ENCODE data around the gene CIAO2A.

The CIAO2A gene

GRCh38 chr15:64048781-64049460, 44.7 kb downstream of the CIAO2A start:
- no peak for DNase-seq (ENCODE audit: insufficient read length, low spot score)
- no peak for TF ChIP-seq POLR2A (IDR thresholded peaks at IDR 0.05; ENCODE audit: low read depth, low read length)
- no peak for FAIRE-seq

DNA sequence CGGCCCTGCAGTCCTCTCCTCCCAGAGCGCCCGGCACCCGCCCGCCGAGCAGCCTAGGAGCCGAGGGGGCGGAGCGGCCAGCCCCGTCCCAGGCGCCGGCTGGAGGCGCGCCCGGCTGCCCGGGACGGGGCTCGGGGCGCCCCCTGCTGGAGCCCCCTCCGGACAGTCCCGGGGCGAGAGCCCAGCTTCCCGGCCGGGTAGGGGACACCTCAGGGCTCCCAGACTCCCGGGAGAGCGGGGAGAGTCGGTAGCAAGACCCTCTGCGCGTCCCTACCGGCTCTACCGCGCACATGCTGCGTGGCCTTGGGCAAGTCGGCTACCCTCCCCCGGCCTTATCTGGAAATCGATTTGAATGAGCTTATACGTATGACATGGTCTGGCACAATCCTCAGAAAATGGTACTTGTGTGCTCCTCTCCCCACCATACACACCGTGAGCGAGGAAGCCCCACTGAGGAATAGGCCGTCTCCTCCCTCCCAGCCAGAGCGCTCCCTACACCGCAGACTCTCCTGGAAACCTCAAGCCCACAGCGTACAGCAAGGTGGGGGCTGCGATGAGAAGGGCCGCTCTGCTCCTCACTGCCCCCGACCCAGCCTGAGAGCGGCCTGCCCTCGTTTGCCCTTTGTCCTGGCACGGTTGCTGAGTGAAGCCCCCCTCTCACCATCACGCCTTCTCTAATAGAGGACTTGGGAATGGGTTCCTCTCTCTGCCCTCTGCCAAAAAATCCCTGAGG, 47.1 kb downstream of the CIAO2A start, which contains the start of gene DAPK2:
DAPK2 (minus strand) TSS at position 65 of the 733 bp plus-strand sequence. CDS start 6,224 bp downstream, outside the sequence.
- FAIRE-seq (no peak), DNase-seq (ENCODE audit: insufficient read length, low spot score) (peak; percentile 70)
- 0 out of 2 replicates have a peak, but pooled peaks have one; percentile 18 for TF ChIP-seq POLR2A (IDR thresholded peaks at IDR 0.05; ENCODE audit: low read depth, low read length)

DNA sequence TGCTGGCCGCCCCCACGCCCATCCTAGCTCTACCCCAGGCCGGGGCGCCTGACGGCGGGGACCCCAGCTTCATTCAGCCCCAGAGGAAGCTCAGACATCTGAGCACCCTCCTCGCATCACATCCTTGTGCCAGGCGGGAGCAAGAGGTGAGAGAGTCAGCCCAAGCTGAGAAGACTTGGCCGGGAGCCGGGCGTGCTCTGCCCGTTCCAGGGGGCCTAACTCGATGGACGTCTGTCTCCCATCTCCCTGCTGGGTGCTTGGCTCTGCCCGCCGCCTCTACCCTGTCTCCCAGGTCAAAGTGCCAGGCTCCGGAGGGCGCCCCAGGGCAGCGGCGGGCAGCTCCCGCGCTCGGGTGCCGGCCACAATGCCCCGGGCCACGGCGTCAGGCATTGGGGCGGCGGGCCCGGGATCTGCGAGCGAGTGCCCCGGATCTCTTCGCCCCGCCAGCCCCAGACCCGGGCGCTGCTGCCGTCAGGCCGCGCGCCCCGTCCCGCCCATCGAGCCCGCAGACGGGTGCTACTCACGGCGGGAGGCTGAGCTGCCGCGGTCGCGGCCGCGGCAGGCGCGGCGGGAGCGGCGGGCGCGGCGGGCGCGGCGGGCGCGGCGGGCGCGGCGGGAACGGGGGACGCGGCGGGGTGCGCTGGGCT, 47.7 kb downstream of the CIAO2A start:
- TF ChIP-seq POLR2A (IDR thresholded peaks at IDR 0.05; ENCODE audit: low read depth, low read length) = no peak; the same call in 1 of the 2 replicates
- DNase-seq (ENCODE audit: insufficient read length, low spot score) = no peak
- FAIRE-seq = no peak

GRCh38 chr15:64045101-64045435, 48.6 kb downstream of the CIAO2A start:
- no peak for TF ChIP-seq POLR2A (IDR thresholded peaks at IDR 0.05; ENCODE audit: low read depth, low read length)
- DNase-seq (ENCODE audit: insufficient read length, low spot score) = no peak
- FAIRE-seq = no peak

GRCh38 chr15:64044300-64045100, 49.1 kb downstream of the CIAO2A start:
- FAIRE-seq (no peak), DNase-seq (ENCODE audit: insufficient read length, low spot score) (no peak)
- no peak for TF ChIP-seq POLR2A (IDR thresholded peaks at IDR 0.05; ENCODE audit: low read depth, low read length)

GRCh38 chr15:64038878-64039610, 54.6 kb downstream of the CIAO2A start:
- DNase-seq (ENCODE audit: insufficient read length, low spot score) = no peak
- FAIRE-seq = no peak
- TF ChIP-seq POLR2A (IDR thresholded peaks at IDR 0.05; ENCODE audit: low read depth, low read length) = no peak

- no peak for TF ChIP-seq POLR2A (IDR thresholded peaks at IDR 0.05; ENCODE audit: low read depth, low read length)
- DNase-seq (ENCODE audit: insufficient read length, low spot score) = no peak
- FAIRE-seq = no peak
These were observed 55.7 kb downstream of the CIAO2A start for GRCh38 chr15:64037966-64038365.

DNA sequence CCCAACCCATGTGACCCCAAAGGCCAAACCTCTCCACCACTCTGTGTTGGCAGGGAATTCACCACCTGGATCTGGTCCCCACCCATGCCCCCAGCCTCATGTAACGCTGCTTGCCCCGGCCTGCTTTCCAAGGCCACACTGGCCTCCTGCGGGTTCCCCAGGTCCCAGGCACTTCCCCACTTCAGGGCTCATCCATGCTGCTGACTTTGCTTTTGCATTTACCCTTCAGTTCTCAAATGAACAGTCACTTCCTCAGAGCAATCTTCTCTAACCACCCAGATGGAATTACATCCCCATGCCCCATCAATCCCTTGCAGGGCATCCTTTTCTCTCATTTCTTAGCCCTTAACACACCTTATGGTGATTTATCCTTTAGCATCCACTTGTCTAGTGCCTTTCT, 56.5 kb downstream of the CIAO2A start:
- FAIRE-seq (no peak), DNase-seq (ENCODE audit: insufficient read length, low spot score) (no peak)
- TF ChIP-seq POLR2A (IDR thresholded peaks at IDR 0.05; ENCODE audit: low read depth, low read length) = no peak

GRCh38 chr15:64035525-64035924, 58.1 kb downstream of the CIAO2A start:
- no peak for FAIRE-seq

GRCh38 chr15:64034519-64034918, 59.1 kb downstream of the CIAO2A start:
- TF ChIP-seq POLR2A (IDR thresholded peaks at IDR 0.05; ENCODE audit: low read depth, low read length) = no peak
- FAIRE-seq (no peak), DNase-seq (ENCODE audit: insufficient read length, low spot score) (no peak)

More at GRCh38 chr15:64035525-64035924, 58.1 kb downstream of the CIAO2A start:
- no peak for TF ChIP-seq POLR2A (IDR thresholded peaks at IDR 0.05; ENCODE audit: low read depth, low read length)
- no peak for DNase-seq (ENCODE audit: insufficient read length, low spot score)

DNA sequence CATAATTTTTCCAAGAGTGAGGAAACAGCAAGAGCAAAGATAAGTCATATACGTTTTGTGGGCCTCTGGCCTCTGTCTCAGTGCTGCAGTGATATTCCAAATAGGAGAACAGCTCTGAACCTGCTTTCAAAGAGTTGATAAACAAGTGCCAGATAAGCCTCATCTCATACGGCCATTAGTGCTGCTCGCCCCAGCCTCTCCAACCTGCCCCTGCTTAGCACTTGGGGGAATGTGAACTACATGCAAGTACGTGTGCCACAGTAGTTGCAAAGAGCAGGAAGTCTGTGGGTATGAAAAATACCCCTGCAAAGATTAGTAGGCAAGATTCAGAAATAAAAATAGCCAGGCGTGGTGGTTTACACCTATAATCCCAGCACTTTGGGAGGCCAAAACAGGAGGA, 61.3 kb downstream of the CIAO2A start:
- FAIRE-seq (no peak), DNase-seq (ENCODE audit: insufficient read length, low spot score) (no peak)
- no peak for TF ChIP-seq POLR2A (IDR thresholded peaks at IDR 0.05; ENCODE audit: low read depth, low read length)

GRCh38 chr15:64030123-64030522, 63.5 kb downstream of the CIAO2A start:
- no peak for TF ChIP-seq POLR2A (IDR thresholded peaks at IDR 0.05; ENCODE audit: low read depth, low read length)
- DNase-seq (ENCODE audit: insufficient read length, low spot score) (no peak), FAIRE-seq (no peak)

- DNase-seq (ENCODE audit: insufficient read length, low spot score) (no peak), FAIRE-seq (no peak)
- no peak for TF ChIP-seq POLR2A (IDR thresholded peaks at IDR 0.05; ENCODE audit: low read depth, low read length)
These were observed 64.0 kb downstream of the CIAO2A start for GRCh38 chr15:64029633-64030032.

Data from H54 (cell line).